T47D (cell line): Measurements from ENCODE around the gene NOS3.
"Not testable (repeated sequence)": the region's sequence is repeated elsewhere in the genome, so short reads cannot be mapped to it uniquely, and the experiment has no call there.

ENCODE experiments used
- DNase-seq, 2 experiments: peaks; one replicate each; pipeline versions ENCODE4 v3.0.0 to v3.0.0-alpha.2; 2011 to 2012; ENCODE audit warnings: low read depth in 1 of 2, low spot score in 1 of 2
- JUND ChIP-seq: IDR thresholded peaks from 2 replicates; pipeline ENCODE4 v1.6.1; 2012; ENCODE audit warnings: low read depth
- in situ Hi-C: cut with HindIII; loops from 2 replicates; pipeline ENCODE4 v1.10.0; 2016; ENCODE audit warnings: low sequenced_read_pairs, low pct_unique_long_range_greater_than_20kb

Gene NOS3

GRCh38 chr7:151028948-151029501 is 38.2 kb downstream of the NOS3 start:
- in situ Hi-C loops: no loop called here
- no peak for TF ChIP-seq JUND
- DNase-seq: no peak

- TF ChIP-seq JUND: no peak
- no peak for DNase-seq
- in situ Hi-C loops: no loop called here
These were observed 40.2 kb downstream of the NOS3 start for GRCh38 chr7:151031011-151031410.

- TF ChIP-seq JUND: no peak
- in situ Hi-C loops: no loop called here
- DNase-seq: peak in 1 of 2 experiments; percentile 48
These were observed 42.4 kb downstream of the NOS3 start for GRCh38 chr7:151032936-151033863.

GRCh38 chr7:151033864-151034249 is 43.0 kb downstream of the NOS3 start:
- DNase-seq: no peak
- in situ Hi-C loops: no loop called here
- no peak for TF ChIP-seq JUND

GRCh38 chr7:151034312-151035025 is 43.7 kb downstream of the NOS3 start:
- DNase-seq: no peak
- no peak for TF ChIP-seq JUND
- in situ Hi-C loops: no loop called here

GRCh38 chr7:151035026-151035717 is 44.4 kb downstream of the NOS3 start:
- TF ChIP-seq JUND: no peak
- DNase-seq: no peak
- in situ Hi-C loops: no loop called here

GRCh38 chr7:151035902-151036301 is 45.1 kb downstream of the NOS3 start:
- no peak for DNase-seq
- in situ Hi-C loops: no loop called here
- no peak for TF ChIP-seq JUND

- TF ChIP-seq JUND: no peak
- in situ Hi-C loops: no loop called here
- DNase-seq: no peak
These were observed 48.4 kb downstream of the NOS3 start for GRCh38 chr7:151038951-151039849.

- TF ChIP-seq JUND: no peak
- no peak for DNase-seq
- in situ Hi-C loops: no loop called here
These were observed 49.2 kb downstream of the NOS3 start for GRCh38 chr7:151039850-151040548.

GRCh38 chr7:151040616-151041375 is 50.0 kb downstream of the NOS3 start:
- in situ Hi-C loops: no loop called here
- no peak for TF ChIP-seq JUND

GRCh38 chr7:151043449-151043848 is 52.6 kb downstream of the NOS3 start:
- DNase-seq, in situ Hi-C loops: not testable (repeated sequence)

More at GRCh38 chr7:151040616-151041375, 50.0 kb downstream of the NOS3 start:
- no peak for DNase-seq
